Stimulated activated CD8-positive, alpha-beta memory T cell treated with anti-CD3 and anti-CD28 coated beads, Interleukin-12 subunit alpha, Interleukin-12 subunit beta, amount 100 ng/mL, for 4 hours (primary cell): Measurements from ENCODE around the gene PXDN.
"Not testable (repeated sequence)": the region's sequence is repeated elsewhere in the genome, so short reads cannot be mapped to it uniquely, and the experiment has no call there.

Experiments used
- DNase-seq: peaks from one replicate; pipeline ENCODE4 v3.0.0-alpha.2; 2020; ENCODE audit warnings: low read depth

Gene PXDN

GRCh38 chr2:1683297-1683696 lies 61.0 kb downstream of the PXDN start:
- no peak for DNase-seq

- DNase-seq: no peak
Measured at GRCh38 chr2:1682181-1682440, 62.2 kb downstream of the PXDN start.

- DNase-seq: no peak
Measured at GRCh38 chr2:1681323-1682180, 62.8 kb downstream of the PXDN start.

- no peak for DNase-seq
Measured at GRCh38 chr2:1681017-1681318, 63.3 kb downstream of the PXDN start.

GRCh38 chr2:1680222-1681016 lies 63.9 kb downstream of the PXDN start:
- no peak for DNase-seq

GRCh38 chr2:1679488-1680039 lies 64.8 kb downstream of the PXDN start:
- not testable (repeated sequence) for DNase-seq

- not testable (repeated sequence) for DNase-seq
Measured at GRCh38 chr2:1679065-1679464, 65.2 kb downstream of the PXDN start.

GRCh38 chr2:1678609-1679008 lies 65.7 kb downstream of the PXDN start:
- no peak for DNase-seq

GRCh38 chr2:1677821-1678165 lies 66.5 kb downstream of the PXDN start:
- DNase-seq: no peak

GRCh38 chr2:1676913-1677820 lies 67.1 kb downstream of the PXDN start:
- DNase-seq: no peak

- no peak for DNase-seq
Measured at GRCh38 chr2:1676091-1676912, 68.0 kb downstream of the PXDN start.

- DNase-seq: no peak
Measured at GRCh38 chr2:1675633-1676032, 68.7 kb downstream of the PXDN start.

GRCh38 chr2:1674766-1675397 lies 69.4 kb downstream of the PXDN start:
- DNase-seq: no peak

- DNase-seq: no peak
Measured at GRCh38 chr2:1674276-1674675, 70.0 kb downstream of the PXDN start.

- no peak for DNase-seq
Measured at GRCh38 chr2:1673160-1673944, 71.0 kb downstream of the PXDN start.

- no peak for DNase-seq
Measured at GRCh38 chr2:1672738-1673137, 71.6 kb downstream of the PXDN start.

- no peak for DNase-seq
Measured at GRCh38 chr2:1671916-1672315, 72.4 kb downstream of the PXDN start.

- DNase-seq: no peak
Measured at GRCh38 chr2:1670636-1671035, 73.7 kb downstream of the PXDN start.

GRCh38 chr2:1665761-1666505 lies 78.4 kb downstream of the PXDN start:
- no peak for DNase-seq

- no peak for DNase-seq
Measured at GRCh38 chr2:1664698-1665097, 79.6 kb downstream of the PXDN start.
